ENCODE data around the gene ADAT2.

The ADAT2 gene

GRCh38 chr6:143402721-143403336 lies 47.7 kb downstream of the ADAT2 start:
- no peak for DNase-seq (ENCODE audit: low read depth)
- no peak for TF ChIP-seq CTCF (IDR thresholded peaks at IDR 0.05; ENCODE audit: low read depth, low read length)
- TF ChIP-seq MYC (IDR thresholded peaks at IDR 0.05; ENCODE audit: low read depth, low read length): no peak
- TF ChIP-seq POLR2A (IDR thresholded peaks at IDR 0.05; ENCODE audit: extremely low read depth, insufficient read length): no peak
- no peak for TF ChIP-seq MAX (IDR thresholded peaks at IDR 0.05; ENCODE audit: low read depth, low read length)
- no peak overlapping the region for H3K4me3 ChIP-seq (ENCODE audit: low read depth, low read length)

GRCh38 chr6:143401636-143402370 lies 48.7 kb downstream of the ADAT2 start:
- TF ChIP-seq MYC (IDR thresholded peaks at IDR 0.05; ENCODE audit: low read depth, low read length): no peak
- H3K4me3 ChIP-seq (ENCODE audit: low read depth, low read length): no peak overlapping the region

GRCh38 chr6:143401068-143401446 lies 49.4 kb downstream of the ADAT2 start:
- no peak for TF ChIP-seq MAX (IDR thresholded peaks at IDR 0.05; ENCODE audit: low read depth, low read length)
- TF ChIP-seq MYC (IDR thresholded peaks at IDR 0.05; ENCODE audit: low read depth, low read length): no peak
- TF ChIP-seq CTCF (IDR thresholded peaks at IDR 0.05; ENCODE audit: low read depth, low read length): no peak
- TF ChIP-seq POLR2A (IDR thresholded peaks at IDR 0.05; ENCODE audit: extremely low read depth, insufficient read length): no peak
- no peak overlapping the region for H3K4me3 ChIP-seq (ENCODE audit: low read depth, low read length)
- no peak for DNase-seq (ENCODE audit: low read depth)

More at GRCh38 chr6:143401636-143402370, 48.7 kb downstream of the ADAT2 start:
- no peak for DNase-seq (ENCODE audit: low read depth)

- DNase-seq (ENCODE audit: low read depth): peak; percentile 18
- H3K4me3 ChIP-seq (ENCODE audit: low read depth, low read length): no peak overlapping the region
Observed at GRCh38 chr6:143400258-143401067, 50.0 kb downstream of the ADAT2 start.

GRCh38 chr6:143399775-143400174 lies 50.7 kb downstream of the ADAT2 start:
- no peak overlapping the region for H3K4me3 ChIP-seq (ENCODE audit: low read depth, low read length)
- TF ChIP-seq CTCF (IDR thresholded peaks at IDR 0.05; ENCODE audit: low read depth, low read length): no peak
- no peak for TF ChIP-seq POLR2A (IDR thresholded peaks at IDR 0.05; ENCODE audit: extremely low read depth, insufficient read length)
- no peak for TF ChIP-seq MYC (IDR thresholded peaks at IDR 0.05; ENCODE audit: low read depth, low read length)
- no peak for TF ChIP-seq MAX (IDR thresholded peaks at IDR 0.05; ENCODE audit: low read depth, low read length)
- no peak for DNase-seq (ENCODE audit: low read depth)

More at GRCh38 chr6:143400258-143401067, 50.0 kb downstream of the ADAT2 start:
- TF ChIP-seq CTCF (IDR thresholded peaks at IDR 0.05; ENCODE audit: low read depth, low read length) (no peak), MAX (IDR thresholded peaks at IDR 0.05; ENCODE audit: low read depth, low read length) (no peak), POLR2A (IDR thresholded peaks at IDR 0.05; ENCODE audit: extremely low read depth, insufficient read length) (no peak), MYC (IDR thresholded peaks at IDR 0.05; ENCODE audit: low read depth, low read length) (no peak)

GRCh38 chr6:143399176-143399575 lies 51.3 kb downstream of the ADAT2 start:
- TF ChIP-seq CTCF (IDR thresholded peaks at IDR 0.05; ENCODE audit: low read depth, low read length) (no peak), MAX (IDR thresholded peaks at IDR 0.05; ENCODE audit: low read depth, low read length) (no peak), MYC (IDR thresholded peaks at IDR 0.05; ENCODE audit: low read depth, low read length) (no peak), POLR2A (IDR thresholded peaks at IDR 0.05; ENCODE audit: extremely low read depth, insufficient read length) (no peak)
- H3K4me3 ChIP-seq (ENCODE audit: low read depth, low read length): no peak overlapping the region
- no peak for DNase-seq (ENCODE audit: low read depth)
